ENCODE results near the gene MAP1B.

The MAP1B gene

DNA sequence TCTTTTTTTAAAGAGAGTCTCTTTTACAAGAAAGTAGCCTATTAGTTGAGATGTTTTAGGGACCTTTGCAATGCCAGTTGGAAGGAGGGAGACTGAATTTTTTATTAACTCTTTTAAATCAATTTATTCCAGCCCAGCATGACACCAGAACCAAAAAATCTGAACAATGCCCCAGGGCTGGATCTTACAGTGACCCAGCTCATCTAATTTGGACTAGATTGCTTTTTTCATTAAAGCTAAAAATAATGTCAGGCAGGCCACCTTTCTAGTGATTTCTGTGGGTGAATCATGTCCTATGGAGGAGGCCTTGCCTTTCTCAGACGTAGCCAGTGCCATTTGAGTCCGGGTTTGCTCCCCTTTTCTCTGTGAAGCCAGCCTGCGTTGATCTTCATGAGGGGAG is 38.8 kb downstream of the MAP1B start:
- Histone ChIP-seq H3K4me1 (ENCODE audit: control insufficient read depth, insufficient read depth, low read length) (peaks cover 3% of the 10 kb centered on the region; the same call in 1 of the 2 replicates), H3K27ac (ENCODE audit: low read length) (no peak overlapping the region), H3K4me3 (ENCODE audit: low read length) (no peak overlapping the region), H3K36me3 (ENCODE audit: control insufficient read depth, insufficient read depth, low read length) (no peaks in the 10 kb centered on the region), H3K9me3 (ENCODE audit: control insufficient read depth, insufficient read depth, low read length) (no peaks in the 10 kb centered on the region), H3K27me3 (ENCODE audit: control insufficient read depth, insufficient read depth, low read length) (no peaks in the 10 kb centered on the region)
- no peak for DNase-seq (ENCODE audit: low read depth, low spot score)
- WGBS (ENCODE audit: insufficient coverage, insufficient read length): no CpG with 5 or more reads among the region's 3 CpGs

DNA sequence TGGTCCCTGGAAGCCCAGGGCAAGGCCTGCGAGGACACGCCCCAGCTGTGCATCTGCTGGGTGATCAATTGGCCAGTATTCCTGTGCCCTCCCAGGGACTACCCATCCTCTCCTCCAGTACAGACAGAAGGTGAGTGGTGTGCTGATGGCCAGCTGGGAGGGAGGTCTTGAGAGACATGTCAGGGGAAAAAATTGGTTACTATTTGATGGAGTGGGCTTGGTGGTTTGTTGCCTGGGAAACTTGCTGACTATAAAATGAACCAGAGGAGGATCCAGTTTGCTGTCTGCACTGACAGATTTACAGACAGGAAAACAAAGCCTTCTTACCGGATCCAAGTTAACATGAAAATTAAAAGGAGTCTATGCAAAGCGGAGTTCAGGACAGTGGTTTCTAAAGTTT is 40.3 kb downstream of the MAP1B start:
- Histone ChIP-seq H3K4me3 (ENCODE audit: low read length) (no peak overlapping the region), H3K36me3 (ENCODE audit: control insufficient read depth, insufficient read depth, low read length) (no peaks in the 10 kb centered on the region), H3K27me3 (ENCODE audit: control insufficient read depth, insufficient read depth, low read length) (no peaks in the 10 kb centered on the region), H3K4me1 (ENCODE audit: control insufficient read depth, insufficient read depth, low read length) (peaks cover 5% of the 10 kb centered on the region; the same call in 1 of the 2 replicates), H3K27ac (ENCODE audit: low read length) (no peak overlapping the region), H3K9me3 (ENCODE audit: control insufficient read depth, insufficient read depth, low read length) (no peaks in the 10 kb centered on the region)
- no CpG with 5 or more reads among the region's 4 CpGs for WGBS (ENCODE audit: insufficient coverage, insufficient read length)
- no peak for DNase-seq (ENCODE audit: low read depth, low spot score)

DNA sequence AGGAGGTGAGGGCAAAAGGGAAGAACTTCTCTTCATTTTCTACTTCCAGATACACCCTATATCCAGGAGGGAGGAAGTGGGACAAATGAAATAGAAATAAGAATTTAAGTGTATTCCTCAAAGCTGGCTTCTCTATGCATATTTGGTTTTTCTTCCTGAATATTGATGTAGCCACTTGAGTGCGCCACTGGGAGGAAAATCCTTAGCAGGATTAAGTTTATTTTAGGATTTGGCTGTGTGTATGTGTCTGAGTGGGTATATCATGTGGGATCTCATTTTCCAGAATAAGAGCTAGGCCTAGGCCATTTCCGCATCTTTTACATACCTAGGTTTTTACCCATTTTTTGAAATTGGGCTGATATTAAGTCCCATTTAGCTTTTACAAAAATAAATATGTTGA is 42.5 kb downstream of the MAP1B start:
- Histone ChIP-seq H3K27ac (ENCODE audit: low read length) (no peak overlapping the region), H3K27me3 (ENCODE audit: control insufficient read depth, insufficient read depth, low read length) (no peaks in the 10 kb centered on the region), H3K4me1 (ENCODE audit: control insufficient read depth, insufficient read depth, low read length) (peaks cover 9% of the 10 kb centered on the region), H3K4me3 (ENCODE audit: low read length) (no peak overlapping the region), H3K36me3 (ENCODE audit: control insufficient read depth, insufficient read depth, low read length) (no peaks in the 10 kb centered on the region), H3K9me3 (ENCODE audit: control insufficient read depth, insufficient read depth, low read length) (no peaks in the 10 kb centered on the region)
- WGBS (ENCODE audit: insufficient coverage, insufficient read length): no CpG with 5 or more reads among the region's 2 CpGs
- DNase-seq (ENCODE audit: low read depth, low spot score): no peak

GRCh38 chr5:72151169-72151568 is 43.9 kb downstream of the MAP1B start:
- Histone ChIP-seq H3K4me3 (ENCODE audit: low read length) (no peak overlapping the region), H3K27ac (ENCODE audit: low read length) (no peak overlapping the region), H3K27me3 (ENCODE audit: control insufficient read depth, insufficient read depth, low read length) (no peaks in the 10 kb centered on the region), H3K4me1 (ENCODE audit: control insufficient read depth, insufficient read depth, low read length) (peaks cover 9% of the 10 kb centered on the region), H3K9me3 (ENCODE audit: control insufficient read depth, insufficient read depth, low read length) (no peaks in the 10 kb centered on the region), H3K36me3 (ENCODE audit: control insufficient read depth, insufficient read depth, low read length) (no peaks in the 10 kb centered on the region)
- no peak for DNase-seq (ENCODE audit: low read depth, low spot score)

- Histone ChIP-seq H3K4me1 (ENCODE audit: control insufficient read depth, insufficient read depth, low read length) (peaks cover 10% of the 10 kb centered on the region), H3K36me3 (ENCODE audit: control insufficient read depth, insufficient read depth, low read length) (no peaks in the 10 kb centered on the region), H3K9me3 (ENCODE audit: control insufficient read depth, insufficient read depth, low read length) (no peaks in the 10 kb centered on the region), H3K27me3 (ENCODE audit: control insufficient read depth, insufficient read depth, low read length) (no peaks in the 10 kb centered on the region), H3K4me3 (ENCODE audit: low read length) (no peak overlapping the region), H3K27ac (ENCODE audit: low read length) (no peak overlapping the region)
- DNase-seq (ENCODE audit: low read depth, low spot score): no peak
- WGBS (ENCODE audit: insufficient coverage, insufficient read length): no CpG with 5 or more reads among the region's 1 CpG
Measured at GRCh38 chr5:72151646-72152045, 44.4 kb downstream of the MAP1B start.

DNA sequence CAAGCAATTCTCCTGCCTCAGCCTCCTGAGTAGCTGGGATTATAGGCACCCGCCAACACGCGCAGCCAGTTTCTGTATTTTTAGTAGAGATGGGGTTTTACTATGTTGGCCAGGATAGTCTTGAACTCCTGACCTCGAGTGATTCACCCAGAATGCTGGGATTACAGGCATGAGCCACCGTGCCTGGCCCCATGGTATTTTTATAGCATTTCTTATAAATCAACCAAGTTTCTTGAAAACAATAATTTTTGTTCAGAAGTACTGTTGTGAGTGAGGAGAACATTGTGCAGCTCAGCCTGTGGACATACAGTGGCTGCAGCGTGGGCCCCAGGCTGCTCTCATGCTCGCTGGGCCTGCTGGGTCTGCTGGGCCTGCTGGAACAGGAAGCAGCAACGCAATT is 45.3 kb downstream of the MAP1B start:
- no peaks in the 10 kb centered on the region for H3K27me3 ChIP-seq (ENCODE audit: control insufficient read depth, insufficient read depth, low read length)
- WGBS (ENCODE audit: insufficient coverage, insufficient read length): no CpG with 5 or more reads among the region's 8 CpGs

DNA sequence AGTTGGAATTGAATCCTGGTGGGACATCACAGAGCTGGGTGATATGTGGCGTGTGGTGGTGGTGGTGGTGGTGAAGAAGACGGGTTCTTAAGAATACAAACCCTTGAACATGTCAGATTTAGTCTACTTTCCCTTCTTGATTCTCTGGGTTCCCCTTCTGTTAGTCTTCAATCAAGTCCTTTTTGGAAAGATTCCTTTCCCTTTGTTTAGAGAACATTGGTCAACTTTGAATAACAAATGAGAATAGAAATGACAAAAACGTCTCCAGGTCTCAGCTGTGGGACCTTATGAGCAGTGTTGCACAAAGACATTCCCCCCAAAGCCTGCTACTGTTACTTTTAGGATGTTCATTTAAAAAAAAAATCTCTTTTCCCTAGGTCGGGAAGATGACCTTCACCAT is 46.3 kb downstream of the MAP1B start:
- H3K4me3 ChIP-seq (ENCODE audit: low read length): no peak overlapping the region
- no peaks in the 10 kb centered on the region for H3K36me3 ChIP-seq (ENCODE audit: control insufficient read depth, insufficient read depth, low read length)
- DNase-seq (ENCODE audit: low read depth, low spot score): no peak
- no CpG with 5 or more reads among the region's 4 CpGs for WGBS (ENCODE audit: insufficient coverage, insufficient read length)
- no peak overlapping the region for H3K27ac ChIP-seq (ENCODE audit: low read length)
- H3K4me1 ChIP-seq (ENCODE audit: control insufficient read depth, insufficient read depth, low read length): peaks cover 13% of the 10 kb centered on the region
- no peaks in the 10 kb centered on the region for H3K27me3 ChIP-seq (ENCODE audit: control insufficient read depth, insufficient read depth, low read length)
- no peaks in the 10 kb centered on the region for H3K9me3 ChIP-seq (ENCODE audit: control insufficient read depth, insufficient read depth, low read length)

More for the DNA sequence above, 45.3 kb downstream of the MAP1B start:
- H3K9me3 ChIP-seq (ENCODE audit: control insufficient read depth, insufficient read depth, low read length): no peaks in the 10 kb centered on the region
- H3K27ac ChIP-seq (ENCODE audit: low read length): no peak overlapping the region
- H3K36me3 ChIP-seq (ENCODE audit: control insufficient read depth, insufficient read depth, low read length): no peaks in the 10 kb centered on the region
- H3K4me3 ChIP-seq (ENCODE audit: low read length): no peak overlapping the region
- peaks cover 13% of the 10 kb centered on the region for H3K4me1 ChIP-seq (ENCODE audit: control insufficient read depth, insufficient read depth, low read length)
- DNase-seq (ENCODE audit: low read depth, low spot score): no peak

DNA sequence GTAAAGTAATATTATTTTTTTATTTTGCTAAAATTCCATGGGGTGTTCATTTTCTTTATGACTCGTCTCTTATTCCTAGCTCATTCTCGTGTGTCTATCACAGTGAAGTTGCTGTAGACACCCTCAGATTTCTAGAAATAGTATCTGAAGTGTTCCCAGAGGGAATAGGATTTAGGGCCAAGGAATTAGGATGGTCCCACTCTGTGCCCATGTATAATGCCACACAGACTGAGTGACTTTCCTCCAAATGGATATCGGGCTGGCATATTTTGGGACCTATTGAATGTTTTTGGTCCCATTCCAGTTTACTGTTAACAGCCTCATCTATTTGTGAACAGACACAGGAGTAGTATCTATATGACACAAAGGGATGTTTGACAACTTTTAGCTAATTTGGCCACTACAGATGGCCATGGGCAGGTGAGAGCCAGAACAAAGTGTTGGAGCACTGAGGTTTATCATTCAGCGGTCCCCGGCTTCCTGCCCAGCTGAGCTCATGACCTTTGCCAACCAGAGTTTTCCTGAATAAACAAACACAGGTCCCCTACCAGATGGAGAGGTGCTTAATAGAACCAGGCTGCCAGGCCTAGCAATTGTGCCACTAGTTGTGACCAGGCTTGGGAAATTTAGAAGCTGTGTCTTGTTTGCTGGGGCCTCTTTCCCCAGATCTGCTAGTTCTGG is 46.9 kb downstream of the MAP1B start:
- Histone ChIP-seq H3K4me1 (ENCODE audit: control insufficient read depth, insufficient read depth, low read length) (peaks cover 13% of the 10 kb centered on the region), H3K36me3 (ENCODE audit: control insufficient read depth, insufficient read depth, low read length) (no peaks in the 10 kb centered on the region), H3K4me3 (ENCODE audit: low read length) (no peak overlapping the region), H3K9me3 (ENCODE audit: control insufficient read depth, insufficient read depth, low read length) (no peaks in the 10 kb centered on the region), H3K27me3 (ENCODE audit: control insufficient read depth, insufficient read depth, low read length) (no peaks in the 10 kb centered on the region), H3K27ac (ENCODE audit: low read length) (no peak overlapping the region)
- no peak for DNase-seq (ENCODE audit: low read depth, low spot score)
- no CpG with 5 or more reads among the region's 5 CpGs for whole genome bisulfite sequencing (ENCODE audit: insufficient coverage, insufficient read length)

DNA sequence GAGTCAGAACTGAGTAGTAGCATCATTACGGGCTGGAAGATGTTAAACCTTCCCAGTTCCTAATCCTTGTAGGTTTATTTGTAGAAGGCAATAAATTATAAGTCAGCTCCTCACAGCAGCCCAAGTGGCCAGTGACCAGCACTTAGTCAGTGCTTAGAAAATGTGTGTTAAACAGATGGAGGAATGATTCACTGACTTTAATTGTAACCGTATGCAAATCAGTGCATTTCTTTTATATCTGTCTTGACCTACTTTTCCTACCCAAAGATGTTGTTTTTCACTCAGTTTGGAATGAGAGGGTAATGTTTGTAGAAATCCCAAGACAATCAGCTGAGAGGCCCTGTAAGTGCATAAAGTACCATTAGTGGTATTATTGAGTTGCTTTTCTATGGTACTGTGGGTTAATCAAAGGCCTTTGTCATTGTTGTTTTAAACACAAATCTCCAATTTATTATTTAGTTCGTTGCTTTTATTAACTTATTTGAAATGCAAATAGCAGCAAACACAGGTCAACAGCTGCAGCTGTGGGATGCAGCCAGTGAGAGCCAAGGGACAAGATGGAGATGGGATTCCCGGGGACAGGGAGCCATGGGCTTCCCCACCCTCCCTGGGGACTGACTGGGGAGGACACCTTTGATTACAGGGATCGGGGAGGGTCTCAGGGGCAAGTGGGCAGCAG is 49.8 kb downstream of the MAP1B start:
- H3K9me3 ChIP-seq (ENCODE audit: control insufficient read depth, insufficient read depth, low read length): no peaks in the 10 kb centered on the region
- peaks cover 8% of the 10 kb centered on the region for H3K4me1 ChIP-seq (ENCODE audit: control insufficient read depth, insufficient read depth, low read length)
- H3K36me3 ChIP-seq (ENCODE audit: control insufficient read depth, insufficient read depth, low read length): no peaks in the 10 kb centered on the region
- no peak for DNase-seq (ENCODE audit: low read depth, low spot score)
- H3K27ac ChIP-seq (ENCODE audit: low read length): no peak overlapping the region
- no CpG with 5 or more reads among the region's 5 CpGs for WGBS (ENCODE audit: insufficient coverage, insufficient read length)
- no peaks in the 10 kb centered on the region for H3K27me3 ChIP-seq (ENCODE audit: control insufficient read depth, insufficient read depth, low read length)
- no peak overlapping the region for H3K4me3 ChIP-seq (ENCODE audit: low read length)

DNA sequence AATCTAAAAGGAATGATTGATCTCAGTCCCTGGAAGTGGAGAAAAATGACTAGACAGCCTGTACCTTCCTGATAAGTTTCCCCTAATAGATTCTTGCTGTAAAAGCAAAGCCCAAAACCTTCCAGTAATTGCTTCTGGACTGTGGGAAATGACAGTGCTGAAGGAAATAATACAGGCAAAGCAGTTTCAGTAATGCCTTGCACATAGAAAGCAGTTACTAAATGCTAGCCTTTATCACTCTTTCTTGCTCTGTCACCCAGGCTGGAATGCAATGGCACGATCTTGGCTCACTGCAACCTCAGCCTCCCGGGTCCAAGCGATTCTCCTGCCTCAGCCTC is 50.3 kb downstream of the MAP1B start:
- Histone ChIP-seq H3K4me3 (ENCODE audit: low read length) (no peak overlapping the region), H3K4me1 (ENCODE audit: control insufficient read depth, insufficient read depth, low read length) (peaks cover 8% of the 10 kb centered on the region), H3K9me3 (ENCODE audit: control insufficient read depth, insufficient read depth, low read length) (no peaks in the 10 kb centered on the region), H3K27ac (ENCODE audit: low read length) (no peak overlapping the region), H3K36me3 (ENCODE audit: control insufficient read depth, insufficient read depth, low read length) (no peaks in the 10 kb centered on the region), H3K27me3 (ENCODE audit: control insufficient read depth, insufficient read depth, low read length) (no peaks in the 10 kb centered on the region)
- WGBS (ENCODE audit: insufficient coverage, insufficient read length): no CpG with 5 or more reads among the region's 3 CpGs
- DNase-seq (ENCODE audit: low read depth, low spot score): no peak

GRCh38 chr5:72159501-72159911 is 52.2 kb downstream of the MAP1B start:
- peaks cover 4% of the 10 kb centered on the region; the same call in 1 of the 2 replicates for H3K4me1 ChIP-seq (ENCODE audit: control insufficient read depth, insufficient read depth, low read length)
- H3K27ac ChIP-seq (ENCODE audit: low read length): no peak overlapping the region
- WGBS (ENCODE audit: insufficient coverage, insufficient read length): no CpG with 5 or more reads among the region's 3 CpGs
- DNase-seq (ENCODE audit: low read depth, low spot score): no peak
- no peaks in the 10 kb centered on the region for H3K27me3 ChIP-seq (ENCODE audit: control insufficient read depth, insufficient read depth, low read length)
- H3K9me3 ChIP-seq (ENCODE audit: control insufficient read depth, insufficient read depth, low read length): no peaks in the 10 kb centered on the region
- H3K4me3 ChIP-seq (ENCODE audit: low read length): no peak overlapping the region
- H3K36me3 ChIP-seq (ENCODE audit: control insufficient read depth, insufficient read depth, low read length): no peaks in the 10 kb centered on the region

All from iPS DF 6.9 (cell line).